ENCODE data around the gene APOA5.

The APOA5 gene

GRCh38 chr11:116791002-116791812 lies 472 bp downstream of the APOA5 start:
- TF ChIP-seq, protein P1, sequence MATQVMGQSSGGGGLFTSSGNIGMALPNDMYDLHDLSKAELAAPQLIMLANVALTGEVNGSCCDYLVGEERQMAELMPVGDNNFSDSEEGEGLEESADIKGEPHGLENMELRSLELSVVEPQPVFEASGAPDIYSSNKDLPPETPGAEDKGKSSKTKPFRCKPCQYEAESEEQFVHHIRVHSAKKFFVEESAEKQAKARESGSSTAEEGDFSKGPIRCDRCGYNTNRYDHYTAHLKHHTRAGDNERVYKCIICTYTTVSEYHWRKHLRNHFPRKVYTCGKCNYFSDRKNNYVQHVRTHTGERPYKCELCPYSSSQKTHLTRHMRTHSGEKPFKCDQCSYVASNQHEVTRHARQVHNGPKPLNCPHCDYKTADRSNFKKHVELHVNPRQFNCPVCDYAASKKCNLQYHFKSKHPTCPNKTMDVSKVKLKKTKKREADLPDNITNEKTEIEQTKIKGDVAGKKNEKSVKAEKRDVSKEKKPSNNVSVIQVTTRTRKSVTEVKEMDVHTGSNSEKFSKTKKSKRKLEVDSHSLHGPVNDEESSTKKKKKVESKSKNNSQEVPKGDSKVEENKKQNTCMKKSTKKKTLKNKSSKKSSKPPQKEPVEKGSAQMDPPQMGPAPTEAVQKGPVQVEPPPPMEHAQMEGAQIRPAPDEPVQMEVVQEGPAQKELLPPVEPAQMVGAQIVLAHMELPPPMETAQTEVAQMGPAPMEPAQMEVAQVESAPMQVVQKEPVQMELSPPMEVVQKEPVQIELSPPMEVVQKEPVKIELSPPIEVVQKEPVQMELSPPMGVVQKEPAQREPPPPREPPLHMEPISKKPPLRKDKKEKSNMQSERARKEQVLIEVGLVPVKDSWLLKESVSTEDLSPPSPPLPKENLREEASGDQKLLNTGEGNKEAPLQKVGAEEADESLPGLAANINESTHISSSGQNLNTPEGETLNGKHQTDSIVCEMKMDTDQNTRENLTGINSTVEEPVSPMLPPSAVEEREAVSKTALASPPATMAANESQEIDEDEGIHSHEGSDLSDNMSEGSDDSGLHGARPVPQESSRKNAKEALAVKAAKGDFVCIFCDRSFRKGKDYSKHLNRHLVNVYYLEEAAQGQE (IDR thresholded peaks at IDR 0.05; ENCODE audit: insufficient read depth in 1 of 2, low read depth in 2 of 2, low read length in 2 of 2): no peak
- peak; percentile 55 for TF ChIP-seq FOXP2 (optimal IDR thresholded peaks at IDR 0.05; ENCODE audit: borderline replicate concordance, extremely low read depth, extremely low read length, insufficient read depth)
- TF ChIP-seq POLR2AphosphoS5 (IDR thresholded peaks at IDR 0.05; ENCODE audit: low read depth, low read length): no peak
- TF ChIP-seq TAF1 (IDR thresholded peaks at IDR 0.05; ENCODE audit: borderline replicate concordance, insufficient read depth, low read length): no peak
- no peak for TF ChIP-seq SIN3A (IDR thresholded peaks at IDR 0.05; ENCODE audit: borderline replicate concordance, insufficient read depth, low read length)

DNA sequence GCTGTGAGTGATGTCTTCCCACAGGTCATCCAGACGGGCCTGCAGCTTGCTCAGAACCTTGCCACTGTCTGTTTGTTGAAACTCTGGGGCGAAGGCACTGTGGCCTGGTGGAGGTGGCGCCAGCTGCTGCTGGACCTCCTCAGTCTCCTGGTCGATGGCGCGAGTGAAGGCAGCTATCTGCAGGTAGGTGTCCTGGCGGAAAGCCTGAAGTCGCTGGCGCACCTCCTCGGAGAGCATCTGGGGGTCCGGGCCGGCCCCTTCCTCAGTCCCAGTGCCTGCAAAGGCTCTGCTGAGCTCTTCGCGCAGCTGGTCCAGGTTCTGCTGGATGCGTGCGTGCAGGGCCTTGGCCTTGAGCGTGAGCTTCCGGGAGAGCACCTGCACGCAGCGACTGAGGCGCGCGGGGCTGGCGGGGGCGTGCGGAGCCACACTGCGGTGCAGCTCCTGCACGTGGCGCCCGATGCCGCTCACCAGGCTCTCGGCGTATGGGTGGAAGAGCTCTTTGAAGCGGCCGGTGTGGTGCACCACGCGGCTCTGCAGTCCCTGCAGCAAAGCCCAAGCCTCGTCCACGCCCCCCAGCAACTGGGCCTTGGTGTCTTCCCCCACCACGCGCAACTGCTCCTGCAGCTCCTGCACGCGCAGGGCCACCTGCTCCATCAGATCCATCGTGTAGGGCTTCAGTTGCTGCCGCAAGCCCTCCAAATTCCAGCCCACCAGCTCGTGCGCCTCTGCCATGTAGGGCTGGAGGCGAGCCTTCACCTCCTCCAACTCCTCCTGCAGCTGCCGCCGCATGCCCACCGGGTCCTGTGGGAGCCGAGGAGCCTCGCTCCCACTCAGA lies 1.3 kb downstream of the APOA5 start:
- TF ChIP-seq, protein P1 (IDR thresholded peaks at IDR 0.05; ENCODE audit: insufficient read depth in 1 of 2, low read depth in 2 of 2, low read length in 2 of 2): no peak
- no peak for TF ChIP-seq FOXP2 (optimal IDR thresholded peaks at IDR 0.05; ENCODE audit: borderline replicate concordance, extremely low read depth, extremely low read length, insufficient read depth)
- no peak for TF ChIP-seq SIN3A (IDR thresholded peaks at IDR 0.05; ENCODE audit: borderline replicate concordance, insufficient read depth, low read length)
- TF ChIP-seq POLR2AphosphoS5 (IDR thresholded peaks at IDR 0.05; ENCODE audit: low read depth, low read length): no peak
- TF ChIP-seq TAF1 (IDR thresholded peaks at IDR 0.05; ENCODE audit: borderline replicate concordance, insufficient read depth, low read length): no peak

- TF ChIP-seq TAF1 (IDR thresholded peaks at IDR 0.05; ENCODE audit: borderline replicate concordance, insufficient read depth, low read length): no peak
- TF ChIP-seq POLR2AphosphoS5 (IDR thresholded peaks at IDR 0.05; ENCODE audit: low read depth, low read length): no peak
- no peak for TF ChIP-seq SIN3A (IDR thresholded peaks at IDR 0.05; ENCODE audit: borderline replicate concordance, insufficient read depth, low read length)
- TF ChIP-seq, protein P1 (IDR thresholded peaks at IDR 0.05; ENCODE audit: insufficient read depth in 1 of 2, low read depth in 2 of 2, low read length in 2 of 2): no peak
- no peak for TF ChIP-seq FOXP2 (optimal IDR thresholded peaks at IDR 0.05; ENCODE audit: borderline replicate concordance, extremely low read depth, extremely low read length, insufficient read depth)
Observed at GRCh38 chr11:116788975-116789374, 2.7 kb downstream of the APOA5 start.

- TF ChIP-seq, protein P1 (IDR thresholded peaks at IDR 0.05; ENCODE audit: insufficient read depth in 1 of 2, low read depth in 2 of 2, low read length in 2 of 2): no peak
- TF ChIP-seq SIN3A (IDR thresholded peaks at IDR 0.05; ENCODE audit: borderline replicate concordance, insufficient read depth, low read length) (no peak), FOXP2 (optimal IDR thresholded peaks at IDR 0.05; ENCODE audit: borderline replicate concordance, extremely low read depth, extremely low read length, insufficient read depth) (no peak), POLR2AphosphoS5 (IDR thresholded peaks at IDR 0.05; ENCODE audit: low read depth, low read length) (no peak), TAF1 (IDR thresholded peaks at IDR 0.05; ENCODE audit: borderline replicate concordance, insufficient read depth, low read length) (no peak)
Observed at GRCh38 chr11:116788534-116788933, 3.1 kb downstream of the APOA5 start.
